GM18909 (cell line): ENCODE measurements around the gene PLCB4.
"Not testable (repeated sequence)": the region's sequence is repeated elsewhere in the genome, so short reads cannot be mapped to it uniquely, and the experiment has no call there.

Experiments used
- ATAC-seq: cut with Tn5 transposase; IDR thresholded peaks from one replicate; pipeline ENCODE4 v1.9.1; 2021; ENCODE audit warnings: mild to moderate bottlenecking; ENCODE audit not compliant: unreplicated experiment, poor library complexity

Gene PLCB4

DNA sequence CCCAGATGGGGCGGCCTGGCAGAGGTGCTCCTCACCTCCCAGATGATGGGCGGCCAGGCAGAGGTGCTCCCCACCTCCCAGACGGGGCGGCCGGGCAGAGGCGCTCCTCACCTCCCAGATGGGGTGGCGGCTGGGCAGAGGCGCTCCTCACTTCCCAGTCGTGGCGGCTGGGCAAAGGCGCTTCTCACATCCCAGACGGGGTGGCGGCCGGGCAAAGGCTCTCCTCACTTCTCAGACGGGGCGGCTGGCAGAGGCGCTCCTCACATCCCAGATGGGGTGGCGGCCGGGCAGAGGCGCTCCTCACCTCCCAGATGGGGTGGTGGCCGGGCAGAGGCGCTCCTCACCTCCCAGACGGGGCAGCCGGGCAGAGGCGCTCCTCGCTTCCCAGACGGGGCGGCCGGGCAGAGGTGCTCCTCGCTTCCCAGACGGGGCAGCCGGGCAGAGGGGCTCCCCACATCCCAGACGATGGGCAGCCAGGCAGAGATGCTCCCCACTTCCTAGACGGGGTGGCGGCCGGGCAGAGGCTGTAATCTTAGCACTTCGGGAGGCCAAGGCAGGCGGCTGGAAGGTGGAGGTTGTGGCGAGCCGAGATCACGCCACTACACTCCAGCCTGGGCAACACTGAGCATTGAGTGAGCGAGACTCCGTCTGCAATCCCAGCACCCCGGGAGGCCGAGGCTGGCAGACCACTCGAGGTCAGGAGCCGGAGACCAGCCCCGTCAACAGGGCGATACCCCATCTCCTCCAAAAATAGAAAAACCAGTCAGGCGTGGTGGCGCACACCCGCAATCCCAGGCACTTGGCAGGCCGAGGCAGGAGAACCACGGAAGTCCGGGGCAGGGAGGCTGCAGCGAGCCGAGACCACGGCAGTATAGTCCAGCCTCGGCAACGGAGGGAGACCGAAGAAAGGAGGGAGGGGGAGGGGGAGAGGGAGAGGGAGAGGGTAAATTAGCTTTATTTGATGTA, 316.7 kb downstream of the PLCB4 start:
- ATAC-seq, result not testable (repeated sequence)

GRCh38 chr20:9388160-9388812, 319.4 kb downstream of the PLCB4 start:
- no peak for ATAC-seq

DNA sequence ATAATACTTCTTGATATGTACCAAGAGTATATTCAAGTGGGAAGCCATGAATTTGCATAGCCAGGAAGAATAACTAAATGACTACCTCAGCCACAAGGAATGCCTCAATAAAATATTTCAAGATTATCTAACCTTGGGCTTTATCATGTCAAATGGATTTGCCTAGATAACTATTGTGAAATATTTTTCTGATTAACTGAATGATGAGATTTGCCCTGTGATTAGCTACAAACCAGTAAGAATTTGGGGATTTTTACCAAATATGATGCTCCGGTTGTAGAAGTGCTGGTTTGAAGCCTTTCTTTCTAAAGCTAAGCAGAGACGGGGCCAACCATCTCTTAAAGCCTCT, 319.9 kb downstream of the PLCB4 start:
- no peak for ATAC-seq

DNA sequence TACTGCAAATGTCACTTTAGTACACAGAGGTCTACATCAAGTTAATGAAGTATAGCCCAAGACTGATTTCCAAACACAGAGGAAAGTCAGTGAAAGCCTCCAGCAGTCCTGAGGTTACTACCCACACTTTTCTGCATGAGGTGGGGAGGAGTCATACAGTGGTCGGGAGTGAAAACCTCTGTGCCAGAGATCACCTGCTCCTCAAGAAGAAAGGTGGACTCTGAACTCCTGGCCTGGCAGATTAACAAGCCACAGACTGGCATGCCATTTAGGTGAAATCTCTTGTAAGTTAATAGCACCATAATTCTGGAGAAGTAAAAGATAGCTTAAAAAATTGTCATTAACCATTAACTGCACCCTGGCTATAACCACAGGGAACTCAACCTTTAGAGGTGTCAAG, 320.5 kb downstream of the PLCB4 start:
- ATAC-seq, result no peak

- no peak for ATAC-seq
These were observed 321.6 kb downstream of the PLCB4 start for GRCh38 chr20:9390441-9390840.

- peak; percentile 55 for ATAC-seq
These were observed 324.3 kb downstream of the PLCB4 start for GRCh38 chr20:9392892-9393857.

DNA sequence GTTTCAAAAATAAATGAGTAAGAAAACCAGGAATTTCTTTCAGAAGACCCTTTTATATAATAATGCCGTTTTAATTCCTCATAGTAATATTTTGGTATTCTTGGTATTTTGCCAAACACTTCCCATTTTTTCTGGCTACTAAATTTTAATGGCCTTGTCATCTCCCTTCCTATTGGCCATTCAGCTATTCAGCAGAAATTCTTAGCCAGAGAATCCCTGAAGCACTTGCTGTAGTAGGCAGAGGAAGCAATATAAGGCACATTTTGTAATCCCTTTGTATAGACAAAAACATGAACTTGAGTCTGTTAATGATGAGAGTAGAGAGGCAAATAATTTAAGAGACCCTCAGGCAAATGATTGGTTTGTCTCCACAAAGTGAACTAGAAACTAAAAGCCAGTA, 327.1 kb downstream of the PLCB4 start:
- ATAC-seq, result no peak

DNA sequence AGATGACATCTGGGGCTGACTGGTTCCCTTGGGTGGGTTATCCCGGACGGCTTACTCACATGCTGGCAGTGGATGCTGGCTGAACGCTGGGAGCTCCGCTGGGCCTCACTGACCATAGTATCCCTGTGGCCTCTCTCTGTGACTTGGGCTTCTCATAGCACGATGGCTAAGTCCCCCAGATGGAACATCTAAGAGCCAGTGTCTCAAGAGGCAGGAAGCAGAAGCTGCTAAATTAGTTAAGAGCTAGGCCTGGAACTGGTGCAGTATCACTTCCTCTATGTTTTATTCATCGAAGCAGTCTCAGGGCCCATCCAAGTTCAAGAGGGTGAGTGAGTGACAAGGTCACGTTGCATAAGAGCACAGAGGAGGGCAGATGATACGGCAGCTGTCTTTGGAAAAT, 329.0 kb downstream of the PLCB4 start:
- peak; percentile 96 for ATAC-seq

DNA sequence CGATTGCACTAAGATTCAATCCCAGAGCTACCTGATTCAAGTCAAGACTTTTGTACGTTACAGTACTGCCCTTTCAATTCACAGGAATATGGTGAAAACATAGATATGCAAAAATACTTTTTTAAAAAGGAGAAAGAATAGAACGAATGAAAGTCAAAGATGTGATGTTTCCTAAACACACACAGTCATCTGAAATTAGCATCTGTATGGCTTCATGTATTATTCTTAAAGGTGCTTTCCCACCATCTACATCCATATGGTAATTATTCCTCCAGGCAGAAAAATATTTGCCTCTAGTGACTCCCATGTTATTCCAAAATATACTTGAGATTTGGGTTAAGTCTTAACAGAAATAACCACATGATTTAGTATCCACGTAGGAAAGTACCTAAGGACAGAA, 330.0 kb downstream of the PLCB4 start:
- no peak for ATAC-seq

DNA sequence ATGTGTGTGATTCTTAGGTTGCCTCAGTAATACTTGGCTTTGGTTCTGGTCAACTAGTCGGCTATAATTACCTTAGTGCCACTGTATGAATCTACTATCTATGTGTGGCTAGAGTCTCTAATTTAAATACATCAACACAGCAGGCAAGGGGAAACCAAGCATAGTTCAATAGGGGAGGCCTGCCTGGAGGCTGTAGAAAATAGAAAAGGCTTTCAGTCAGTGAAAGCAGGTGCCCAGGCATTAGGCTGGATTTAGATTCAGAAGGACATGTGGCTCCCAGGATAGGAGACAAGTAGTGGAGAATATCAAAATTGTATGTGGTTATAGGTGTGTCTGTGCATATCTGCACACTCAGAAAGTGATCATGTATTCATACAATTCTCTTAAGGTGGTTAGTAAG, 330.4 kb downstream of the PLCB4 start:
- no peak for ATAC-seq

- ATAC-seq, result no peak
These were observed 331.5 kb downstream of the PLCB4 start for GRCh38 chr20:9400171-9401025.

DNA sequence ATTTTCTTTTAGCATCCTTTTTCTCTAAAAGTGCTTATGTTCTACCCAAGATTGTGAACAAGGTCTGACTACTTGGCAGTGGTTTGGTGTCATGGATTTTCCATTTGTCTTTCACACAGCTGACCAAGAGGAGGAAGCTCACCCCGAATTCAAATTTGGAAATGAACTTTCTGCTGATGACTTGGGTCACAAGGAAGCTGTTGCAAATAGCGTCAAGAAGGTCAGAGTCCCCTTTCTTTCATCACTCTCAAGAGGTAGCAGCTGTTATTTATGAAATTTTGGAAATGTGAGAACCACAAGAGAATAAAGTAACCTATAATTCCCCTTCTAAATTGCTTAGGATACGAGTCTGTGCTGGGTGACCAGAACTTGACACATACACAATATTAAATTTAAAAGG, 332.5 kb downstream of the PLCB4 start:
- ATAC-seq, result no peak

DNA sequence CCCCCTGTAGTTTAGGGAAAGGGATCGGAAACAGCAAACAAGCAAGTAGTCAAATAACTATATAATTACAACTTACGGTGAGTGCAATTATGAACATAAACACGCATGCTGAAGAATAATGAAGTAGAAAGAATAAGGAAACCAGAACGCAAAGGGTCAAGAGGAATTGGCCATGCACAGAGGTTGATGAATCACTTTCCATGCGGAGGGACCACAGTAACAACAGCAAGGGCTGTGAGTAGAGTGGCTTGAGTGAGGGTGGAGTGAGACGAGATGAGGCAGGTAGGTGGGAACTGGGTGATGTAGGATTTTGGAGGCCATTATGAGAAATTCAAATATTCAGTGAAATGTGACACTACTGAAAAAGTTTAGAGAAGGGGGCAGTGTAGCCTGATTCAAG, 333.3 kb downstream of the PLCB4 start:
- no peak for ATAC-seq

- ATAC-seq, result no peak
These were observed 333.7 kb downstream of the PLCB4 start for GRCh38 chr20:9402546-9402945.

DNA sequence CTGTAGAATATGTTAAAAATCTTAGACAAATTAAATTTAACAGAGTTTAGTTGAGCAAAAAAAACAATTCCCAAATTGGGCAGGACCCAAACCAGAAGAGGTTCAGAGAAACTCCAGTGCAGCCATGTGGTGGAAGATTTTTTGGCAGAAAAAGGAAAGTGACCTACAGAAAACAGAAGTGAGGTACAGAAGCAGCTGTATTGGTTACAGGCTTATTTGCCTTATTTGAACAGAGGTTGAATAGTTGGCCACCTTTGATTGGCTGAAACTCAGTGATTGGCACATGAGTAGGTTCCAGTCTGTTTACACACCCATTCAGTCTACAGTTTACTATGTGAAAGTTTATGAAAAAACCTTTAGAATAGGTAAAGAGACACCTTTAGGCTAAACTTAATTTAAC, 334.6 kb downstream of the PLCB4 start:
- no peak for ATAC-seq

DNA sequence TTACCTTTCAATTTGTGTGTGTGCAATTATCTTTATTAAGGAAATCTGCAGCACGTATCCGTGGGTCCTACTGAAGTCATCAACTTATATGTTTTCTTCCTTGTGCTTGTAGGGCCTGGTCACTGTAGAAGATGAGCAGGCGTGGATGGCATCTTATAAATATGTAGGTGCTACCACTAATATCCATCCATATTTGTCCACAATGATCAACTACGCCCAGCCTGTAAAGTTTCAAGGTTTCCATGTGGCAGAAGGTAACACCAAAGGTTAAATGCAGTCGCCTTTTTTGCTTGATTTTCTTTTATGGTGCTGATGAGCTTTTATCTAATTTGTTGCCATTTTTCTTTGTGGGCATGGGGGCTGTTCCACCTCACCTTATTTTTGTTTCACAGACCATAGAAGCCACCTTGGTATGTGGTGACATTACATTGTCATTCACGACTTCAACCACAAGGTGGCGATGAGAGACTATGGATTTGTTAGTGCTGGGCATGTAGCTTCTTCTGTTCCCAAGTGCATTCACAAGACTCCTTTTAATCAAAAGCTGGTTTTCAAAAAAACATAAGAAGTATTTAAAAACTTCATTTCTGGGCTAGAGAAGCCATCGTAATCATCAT, 339.0 kb downstream of the PLCB4 start:
- peak; percentile 58 for ATAC-seq

DNA sequence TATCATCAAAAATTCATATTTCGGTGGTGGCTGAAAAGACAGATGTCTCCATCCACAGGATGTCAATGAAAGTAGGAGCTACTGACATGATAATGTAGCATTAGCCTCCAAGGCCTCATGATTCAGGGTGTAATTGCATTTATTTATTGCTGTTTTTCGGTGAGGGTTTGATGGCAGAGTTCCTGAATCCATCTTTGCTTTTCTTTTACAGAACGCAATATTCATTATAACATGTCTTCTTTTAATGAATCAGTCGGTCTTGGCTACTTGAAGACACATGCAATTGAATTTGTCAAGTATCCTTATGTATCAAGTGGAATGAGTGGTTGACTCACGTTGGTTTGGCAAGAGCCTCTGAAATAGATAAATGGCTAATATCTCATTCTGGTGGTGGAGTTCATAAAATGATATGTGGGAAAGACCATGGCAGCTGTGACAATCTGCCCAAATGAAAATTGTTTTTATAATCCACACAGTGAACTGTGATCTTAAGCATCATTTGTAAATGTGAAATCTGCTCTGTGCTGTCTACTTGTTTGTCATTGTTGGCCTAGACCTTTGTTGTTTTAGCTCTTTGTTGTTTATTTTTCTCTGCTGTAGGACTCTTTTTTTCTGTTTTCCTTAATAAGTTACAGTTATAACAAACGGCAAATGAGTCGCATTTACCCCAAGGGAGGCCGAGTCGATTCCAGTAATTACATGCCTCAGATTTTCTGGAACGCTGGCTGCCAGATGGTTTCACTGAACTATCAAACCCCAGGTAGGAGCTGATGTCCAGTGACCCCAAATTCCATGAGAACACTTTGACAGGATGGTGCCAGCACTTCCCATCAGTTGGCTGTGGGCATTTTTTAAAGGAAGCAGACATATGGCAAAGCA, 339.8 kb downstream of the PLCB4 start:
- ATAC-seq, result no peak

DNA sequence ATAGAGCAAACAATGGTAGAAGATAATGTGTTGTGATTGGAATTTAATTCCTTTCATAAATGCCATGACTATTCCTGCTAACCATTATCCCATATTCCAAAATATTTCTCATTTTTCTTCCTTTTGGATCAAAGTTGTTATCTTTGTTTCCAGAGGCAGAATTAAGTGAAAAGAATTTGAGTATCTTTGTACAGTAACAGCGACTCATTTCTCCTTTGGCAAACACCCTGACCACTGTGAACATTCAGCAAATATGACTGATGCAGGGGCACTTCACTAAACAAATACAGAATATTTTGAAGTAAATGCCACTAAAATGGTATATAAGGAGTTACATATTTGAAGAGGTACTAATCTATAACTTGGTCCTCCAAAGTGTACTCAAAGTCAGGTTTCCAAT, 340.5 kb downstream of the PLCB4 start:
- ATAC-seq, result no peak
